Measurements from ENCODE around the gene SLC26A3. TPM values are rescaled to one million over a fixed set of nuclear protein-coding genes. Genes with fewer than 3 reads are reported as not detected.

The SLC26A3 gene
- polyA plus RNA-seq, 1 experiment, result not detected

DNA sequence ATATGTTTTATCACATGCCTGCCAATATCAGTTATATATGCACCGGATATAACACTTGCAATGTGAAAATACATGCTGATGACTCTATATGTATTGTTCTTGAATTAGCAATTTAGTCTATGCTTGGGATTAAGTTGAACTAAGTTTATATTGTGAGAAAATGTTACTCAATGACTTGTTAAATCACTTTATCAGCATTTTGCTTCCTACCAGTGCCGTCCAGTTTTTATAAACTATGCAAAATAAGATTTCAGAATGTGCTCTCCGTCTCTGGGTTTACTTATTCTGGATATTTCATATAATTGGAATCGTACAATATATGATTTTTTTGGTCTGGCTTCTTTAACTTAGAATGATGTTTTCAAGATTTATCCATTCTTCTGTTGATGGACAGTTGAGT, 25.5 kb upstream of the SLC26A3 start:
- H3K27me3 ChIP-seq (ENCODE audit: control insufficient read depth, insufficient read depth, low read length), result no peaks in the 10 kb centered on the region
- H3K4me3 ChIP-seq (ENCODE audit: low read depth, low read length), result no peak overlapping the region
- ChIA-PET CTCF (no interaction called here), POLR2A (no interaction called here)
- H3K36me3 ChIP-seq (ENCODE audit: control insufficient read depth, insufficient read depth, low read length), result no peaks in the 10 kb centered on the region
- TF ChIP-seq, protein P1, sequence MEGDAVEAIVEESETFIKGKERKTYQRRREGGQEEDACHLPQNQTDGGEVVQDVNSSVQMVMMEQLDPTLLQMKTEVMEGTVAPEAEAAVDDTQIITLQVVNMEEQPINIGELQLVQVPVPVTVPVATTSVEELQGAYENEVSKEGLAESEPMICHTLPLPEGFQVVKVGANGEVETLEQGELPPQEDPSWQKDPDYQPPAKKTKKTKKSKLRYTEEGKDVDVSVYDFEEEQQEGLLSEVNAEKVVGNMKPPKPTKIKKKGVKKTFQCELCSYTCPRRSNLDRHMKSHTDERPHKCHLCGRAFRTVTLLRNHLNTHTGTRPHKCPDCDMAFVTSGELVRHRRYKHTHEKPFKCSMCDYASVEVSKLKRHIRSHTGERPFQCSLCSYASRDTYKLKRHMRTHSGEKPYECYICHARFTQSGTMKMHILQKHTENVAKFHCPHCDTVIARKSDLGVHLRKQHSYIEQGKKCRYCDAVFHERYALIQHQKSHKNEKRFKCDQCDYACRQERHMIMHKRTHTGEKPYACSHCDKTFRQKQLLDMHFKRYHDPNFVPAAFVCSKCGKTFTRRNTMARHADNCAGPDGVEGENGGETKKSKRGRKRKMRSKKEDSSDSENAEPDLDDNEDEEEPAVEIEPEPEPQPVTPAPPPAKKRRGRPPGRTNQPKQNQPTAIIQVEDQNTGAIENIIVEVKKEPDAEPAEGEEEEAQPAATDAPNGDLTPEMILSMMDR (IDR thresholded peaks at IDR 0.05; ENCODE audit: insufficient read depth, low read depth, low read length), result no peak
- DNase-seq (ENCODE audit: low read depth), result no peak

DNA sequence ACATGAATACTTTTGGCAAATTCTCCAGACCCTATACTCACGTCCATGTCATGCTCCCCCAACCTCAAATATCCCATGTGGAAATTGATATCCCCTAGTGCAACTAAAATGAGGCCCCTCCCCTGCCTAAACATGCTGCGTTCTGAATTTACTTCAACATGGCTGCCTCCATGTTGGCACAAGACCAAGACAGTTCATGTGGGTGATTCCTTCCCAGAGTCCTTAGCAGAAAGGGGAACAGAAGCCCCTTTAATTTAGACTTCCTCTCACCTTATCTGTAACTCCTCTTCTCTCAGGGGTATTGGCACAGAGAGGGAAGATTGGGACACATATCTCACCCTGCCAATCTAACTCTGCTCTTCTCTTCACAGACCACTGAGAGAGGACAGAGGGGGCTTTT, 24.5 kb upstream of the SLC26A3 start:
- DNase-seq (ENCODE audit: low read depth), result no peak
- CTCF ChIA-PET, result no interaction called here
- H3K4me3 ChIP-seq (ENCODE audit: low read depth, low read length), result no peak overlapping the region

DNA sequence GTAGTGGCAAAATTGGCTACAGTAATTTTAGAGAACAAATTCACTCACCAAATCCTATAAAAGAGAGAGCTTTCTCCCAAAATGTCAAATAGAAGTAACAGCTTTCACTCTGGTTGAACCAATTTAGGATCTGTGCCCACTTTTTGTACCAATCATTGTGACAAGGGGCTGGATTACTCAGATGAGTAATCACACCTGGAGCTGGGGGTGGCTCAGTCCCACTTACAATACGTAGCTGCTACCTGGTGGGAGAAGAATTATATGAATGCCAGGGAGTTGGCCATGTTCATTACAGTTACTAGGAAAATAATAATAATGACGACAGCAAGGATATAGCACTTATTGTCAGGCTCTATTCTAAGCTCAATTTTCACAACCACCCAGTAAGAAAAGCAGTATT, 23.4 kb upstream of the SLC26A3 start:
- Histone ChIP-seq H3K36me3 (ENCODE audit: control insufficient read depth, insufficient read depth, low read length) (no peaks in the 10 kb centered on the region), H3K4me3 (ENCODE audit: low read depth, low read length) (no peak overlapping the region), H3K27me3 (ENCODE audit: control insufficient read depth, insufficient read depth, low read length) (no peaks in the 10 kb centered on the region)
- ChIA-PET CTCF (no interaction called here), POLR2A (no interaction called here)
- DNase-seq (ENCODE audit: low read depth), result no peak
- TF ChIP-seq, protein P1 (IDR thresholded peaks at IDR 0.05; ENCODE audit: insufficient read depth, low read depth, low read length), result no peak

More for the DNA sequence above, 24.5 kb upstream of the SLC26A3 start:
- no peaks in the 10 kb centered on the region for H3K36me3 ChIP-seq (ENCODE audit: control insufficient read depth, insufficient read depth, low read length)
- POLR2A ChIA-PET, result no interaction called here
- TF ChIP-seq, protein P1 (IDR thresholded peaks at IDR 0.05; ENCODE audit: insufficient read depth, low read depth, low read length), result no peak
- no peaks in the 10 kb centered on the region for H3K27me3 ChIP-seq (ENCODE audit: control insufficient read depth, insufficient read depth, low read length)

DNA sequence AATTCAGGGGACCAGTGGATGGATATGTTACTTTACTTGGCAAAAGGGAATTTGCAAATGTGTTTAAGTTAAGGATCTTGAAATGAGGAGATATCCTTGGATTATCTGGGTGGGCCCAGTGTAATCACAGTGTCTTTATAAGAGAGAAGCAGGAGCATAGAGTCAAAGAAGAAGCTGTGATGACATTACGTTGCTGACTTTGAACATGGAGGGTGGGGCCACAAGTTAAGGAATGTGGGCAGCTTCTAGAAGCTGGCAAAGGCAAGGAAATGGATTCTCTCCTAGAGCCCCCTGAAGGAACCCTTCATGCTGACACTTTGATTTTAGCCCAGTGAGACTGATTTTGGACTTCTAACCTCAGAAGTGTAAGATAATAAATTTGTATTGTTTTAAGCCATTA, 21.8 kb upstream of the SLC26A3 start:
- no peaks in the 10 kb centered on the region for H3K36me3 ChIP-seq (ENCODE audit: control insufficient read depth, insufficient read depth, low read length)
- peaks cover 2% of the 10 kb centered on the region; the same call in 1 of the 2 replicates for H3K27me3 ChIP-seq (ENCODE audit: control insufficient read depth, insufficient read depth, low read length)
- no peak overlapping the region for H3K4me3 ChIP-seq (ENCODE audit: low read depth, low read length)
- no peak for DNase-seq (ENCODE audit: low read depth)
- ChIA-PET CTCF (no interaction called here), POLR2A (no interaction called here)
- TF ChIP-seq, protein P1 (IDR thresholded peaks at IDR 0.05; ENCODE audit: insufficient read depth, low read depth, low read length), result no peak

DNA sequence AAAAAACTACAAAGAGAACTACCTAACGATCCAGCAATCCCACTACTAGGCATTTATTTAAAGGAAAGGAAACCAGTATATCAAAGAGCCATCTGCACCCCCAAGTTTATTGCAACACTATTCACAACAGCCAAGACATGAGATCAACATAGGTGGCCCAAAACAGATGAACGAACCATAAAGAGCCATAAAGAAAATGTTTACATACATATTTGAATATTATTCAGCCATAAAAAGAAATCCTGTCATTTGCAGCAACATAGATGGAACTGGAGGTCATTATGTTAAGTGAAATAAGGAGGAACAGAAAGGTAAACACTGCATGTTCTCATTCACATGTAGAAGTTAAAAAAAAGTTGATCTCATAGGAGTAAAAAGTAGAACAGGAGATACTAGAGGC, 15.6 kb upstream of the SLC26A3 start:
- Histone ChIP-seq H3K4me3 (ENCODE audit: low read depth, low read length) (no peak overlapping the region), H3K27me3 (ENCODE audit: control insufficient read depth, insufficient read depth, low read length) (peaks cover 2% of the 10 kb centered on the region), H3K36me3 (ENCODE audit: control insufficient read depth, insufficient read depth, low read length) (no peaks in the 10 kb centered on the region)
- CTCF ChIA-PET, result no interaction called here
- no peak for DNase-seq (ENCODE audit: low read depth)
- TF ChIP-seq, protein P1 (IDR thresholded peaks at IDR 0.05; ENCODE audit: insufficient read depth, low read depth, low read length), result no peak
- POLR2A ChIA-PET, result no interaction called here
